Activated naive CD4-positive, alpha-beta T cell treated with anti-CD3 and anti-CD28 coated beads, Interleukin-2, amount 50 U/mL, for 24 hours (primary cell): ENCODE results near the gene SLC11A2.
"Not testable (repeated sequence)": the region's sequence is repeated elsewhere in the genome, so short reads cannot be mapped to it uniquely, and the experiment has no call there.

Experiments used
- H3K27ac Mint-ChIP-seq: one replicate; pipeline ENCODE4 v1.8.0; 2021; ENCODE audit warnings: mild to moderate bottlenecking, mixed read lengths
- H3K27me3 Mint-ChIP-seq: one replicate; pipeline ENCODE4 v1.8.0; 2021; ENCODE audit warnings: mixed read lengths
- H3K36me3 Mint-ChIP-seq: one replicate; pipeline ENCODE4 v1.8.0; 2021; ENCODE audit warnings: mixed read lengths
- H3K4me1 Mint-ChIP-seq: one replicate; pipeline ENCODE4 v1.8.0; 2021; ENCODE audit warnings: mixed read lengths
- H3K4me3 Mint-ChIP-seq: one replicate; pipeline ENCODE4 v1.8.0; 2021; ENCODE audit warnings: mild to moderate bottlenecking, mixed read lengths
- H3K9me3 Mint-ChIP-seq: one replicate; pipeline ENCODE4 v1.8.0; 2021; ENCODE audit warnings: mixed read lengths

The SLC11A2 gene

GRCh38 chr12:51036279-51036678 is 10.1 kb upstream of the SLC11A2 start:
- Mint-ChIP-seq H3K4me1 (no peaks in the 10 kb centered on the region), H3K27me3 (no peaks in the 10 kb centered on the region), H3K27ac (no peak overlapping the region), H3K36me3 (no peaks in the 10 kb centered on the region), H3K9me3 (no peaks in the 10 kb centered on the region), H3K4me3 (no peak overlapping the region)

GRCh38 chr12:51033457-51034089 is 7.4 kb upstream of the SLC11A2 start:
- H3K9me3 Mint-ChIP-seq: no peaks in the 10 kb centered on the region
- H3K4me1 Mint-ChIP-seq: no peaks in the 10 kb centered on the region
- no peaks in the 10 kb centered on the region for H3K27me3 Mint-ChIP-seq
- H3K36me3 Mint-ChIP-seq: no peaks in the 10 kb centered on the region
- no peak overlapping the region for H3K27ac Mint-ChIP-seq
- H3K4me3 Mint-ChIP-seq: no peak overlapping the region

GRCh38 chr12:51033048-51033447 is 6.9 kb upstream of the SLC11A2 start:
- Mint-ChIP-seq H3K4me3 (no peak overlapping the region), H3K36me3 (no peaks in the 10 kb centered on the region), H3K4me1 (peaks cover 4% of the 10 kb centered on the region), H3K27me3 (no peaks in the 10 kb centered on the region), H3K27ac (no peak overlapping the region), H3K9me3 (no peaks in the 10 kb centered on the region)

- Mint-ChIP-seq H3K27ac (no peak overlapping the region), H3K4me3 (no peak overlapping the region), H3K36me3 (no peaks in the 10 kb centered on the region), H3K9me3 (no peaks in the 10 kb centered on the region), H3K27me3 (no peaks in the 10 kb centered on the region), H3K4me1 (peaks cover 36% of the 10 kb centered on the region)
Measured at GRCh38 chr12:51028813-51029150, 2.6 kb upstream of the SLC11A2 start.

- H3K4me3 Mint-ChIP-seq: peak overlapping the region; percentile 84
- H3K27ac Mint-ChIP-seq: peak overlapping the region; percentile 46
- no peaks in the 10 kb centered on the region for H3K36me3 Mint-ChIP-seq
- H3K4me1 Mint-ChIP-seq: peaks cover 41% of the 10 kb centered on the region
- H3K27me3 Mint-ChIP-seq: no peaks in the 10 kb centered on the region
- H3K9me3 Mint-ChIP-seq: no peaks in the 10 kb centered on the region
Measured at GRCh38 chr12:51028126-51028812, 2.1 kb upstream of the SLC11A2 start.

- peak overlapping the region; percentile 84 for H3K4me3 Mint-ChIP-seq
- no peaks in the 10 kb centered on the region for H3K9me3 Mint-ChIP-seq
- H3K27me3 Mint-ChIP-seq: no peaks in the 10 kb centered on the region
- H3K4me1 Mint-ChIP-seq: peaks cover 46% of the 10 kb centered on the region
- H3K36me3 Mint-ChIP-seq: no peaks in the 10 kb centered on the region
- H3K27ac Mint-ChIP-seq: peak overlapping the region; percentile 88
Measured at GRCh38 chr12:51027342-51027835, 1.2 kb upstream of the SLC11A2 start.

- peak overlapping the region; percentile 100 for H3K27ac Mint-ChIP-seq
- H3K4me3 Mint-ChIP-seq: peak overlapping the region; percentile 98
- H3K27me3 Mint-ChIP-seq: no peaks in the 10 kb centered on the region
- H3K4me1 Mint-ChIP-seq: peaks cover 66% of the 10 kb centered on the region
- no peaks in the 10 kb centered on the region for H3K36me3 Mint-ChIP-seq
- no peaks in the 10 kb centered on the region for H3K9me3 Mint-ChIP-seq
Measured at GRCh38 chr12:51025338-51025835, 797 bp downstream of the SLC11A2 start.

GRCh38 chr12:51023625-51024382 is 2.4 kb downstream of the SLC11A2 start:
- Mint-ChIP-seq H3K4me1 (peaks cover 78% of the 10 kb centered on the region), H3K4me3 (peak overlapping the region; percentile 98), H3K27ac (peak overlapping the region; percentile 100), H3K9me3 (no peaks in the 10 kb centered on the region), H3K36me3 (no peaks in the 10 kb centered on the region), H3K27me3 (no peaks in the 10 kb centered on the region)

GRCh38 chr12:51021694-51022093 is 4.5 kb downstream of the SLC11A2 start:
- H3K9me3 Mint-ChIP-seq: no peaks in the 10 kb centered on the region
- peak overlapping the region; percentile 30 for H3K4me3 Mint-ChIP-seq
- H3K36me3 Mint-ChIP-seq: no peaks in the 10 kb centered on the region
- no peaks in the 10 kb centered on the region for H3K27me3 Mint-ChIP-seq
- H3K27ac Mint-ChIP-seq: peak overlapping the region; percentile 30
- H3K4me1 Mint-ChIP-seq: peaks cover 81% of the 10 kb centered on the region

- Mint-ChIP-seq H3K9me3 (no peaks in the 10 kb centered on the region), H3K27me3 (no peaks in the 10 kb centered on the region), H3K4me3 (no peak overlapping the region), H3K36me3 (no peaks in the 10 kb centered on the region), H3K4me1 (peaks cover 77% of the 10 kb centered on the region), H3K27ac (peak overlapping the region; percentile 70)
Measured at GRCh38 chr12:51020448-51021182, 5.6 kb downstream of the SLC11A2 start.

GRCh38 chr12:51019927-51020326 is 6.3 kb downstream of the SLC11A2 start:
- H3K27ac Mint-ChIP-seq: peak overlapping the region; percentile 30
- H3K4me1 Mint-ChIP-seq: peaks cover 70% of the 10 kb centered on the region
- H3K9me3 Mint-ChIP-seq: no peaks in the 10 kb centered on the region
- no peaks in the 10 kb centered on the region for H3K36me3 Mint-ChIP-seq
- H3K4me3 Mint-ChIP-seq: no peak overlapping the region
- H3K27me3 Mint-ChIP-seq: no peaks in the 10 kb centered on the region

GRCh38 chr12:51018956-51019355 is 7.2 kb downstream of the SLC11A2 start:
- H3K27me3 Mint-ChIP-seq: no peaks in the 10 kb centered on the region
- H3K4me1 Mint-ChIP-seq: peaks cover 60% of the 10 kb centered on the region
- H3K27ac Mint-ChIP-seq: no peak overlapping the region

GRCh38 chr12:51017452-51017851 is 8.7 kb downstream of the SLC11A2 start:
- no peaks in the 10 kb centered on the region for H3K36me3 Mint-ChIP-seq
- H3K4me3 Mint-ChIP-seq: no peak overlapping the region
- no peaks in the 10 kb centered on the region for H3K9me3 Mint-ChIP-seq
- H3K27ac Mint-ChIP-seq: peak overlapping the region; percentile 48
- no peaks in the 10 kb centered on the region for H3K27me3 Mint-ChIP-seq
- H3K4me1 Mint-ChIP-seq: peaks cover 60% of the 10 kb centered on the region

More at GRCh38 chr12:51018956-51019355, 7.2 kb downstream of the SLC11A2 start:
- no peaks in the 10 kb centered on the region for H3K36me3 Mint-ChIP-seq
- H3K4me3 Mint-ChIP-seq: no peak overlapping the region
- H3K9me3 Mint-ChIP-seq: no peaks in the 10 kb centered on the region

GRCh38 chr12:51014467-51014866 is 11.7 kb downstream of the SLC11A2 start:
- peaks cover 53% of the 10 kb centered on the region for H3K4me1 Mint-ChIP-seq
- H3K27me3 Mint-ChIP-seq, H3K9me3 Mint-ChIP-seq, H3K4me3 Mint-ChIP-seq, H3K27ac Mint-ChIP-seq, H3K36me3 Mint-ChIP-seq: not testable (repeated sequence)

- peaks cover 4% of the 10 kb centered on the region for H3K36me3 Mint-ChIP-seq
Measured at GRCh38 chr12:51013441-51013840, 12.7 kb downstream of the SLC11A2 start.

More at GRCh38 chr12:51013441-51013840, 12.7 kb downstream of the SLC11A2 start:
- peaks cover 54% of the 10 kb centered on the region for H3K4me1 Mint-ChIP-seq
- H3K27ac Mint-ChIP-seq: no peak overlapping the region
- no peaks in the 10 kb centered on the region for H3K9me3 Mint-ChIP-seq
- H3K4me3 Mint-ChIP-seq: no peak overlapping the region
- H3K27me3 Mint-ChIP-seq: no peaks in the 10 kb centered on the region
